OCI-LY7 (cell line): ENCODE measurements around the gene ARAP1. TPM values are rescaled to one million over a fixed set of nuclear protein-coding genes. Genes with fewer than 3 reads are reported as not detected.
A peak's percentile ranks its signal among the peaks of the same experiment; 100 is the strongest.

Experiments used
- BruUV-seq: library from RNA; stranded (reverse); fragments of 400-500 nt; replicated peaks from 2 replicates; lab custom pipeline; 2021; lab: Mats Ljungman, UMichigan
- CTCF ChIA-PET: fragments of 300-600 bp; sonication (Branson Sonifier 250); formaldehyde crosslinking; loops from one replicate; lab custom pipeline; 2022; ENCODE audit warnings: antibody characterized with exemption; ENCODE audit not compliant: unreplicated experiment; lab: Charles Lee
- POLR2A ChIA-PET: fragments of 300-600 bp; sonication (Branson Sonifier 250); formaldehyde crosslinking; loops from one replicate; lab custom pipeline; 2022; ENCODE audit warnings: antibody characterized with exemption; lab: Charles Lee
- DNase-seq: peaks from one replicate; pipeline ENCODE4 v3.0.0-alpha.2; 2015; ENCODE audit warnings: low spot score
- H2AFZ ChIP-seq: fragments of 200-600 bp; sonication (generic), shearing (Covaris generic); 2 replicates; pipeline ENCODE4 v1.6.1; 2014; ENCODE audit warnings: mild to moderate bottlenecking, antibody characterized with exemption, low read length, moderate library complexity
- H3K27ac ChIP-seq: fragments of 200-600 bp; sonication (generic); 2 replicates; pipeline ENCODE4 v1.5.1; 2014; ENCODE audit warnings: mixed run types, low read depth, mild to moderate bottlenecking, moderate library complexity, low read length, inconsistent platforms; ENCODE audit not compliant: poor library complexity, severe bottlenecking
- H3K36me3 ChIP-seq: fragments of 200-600 bp; sonication (generic); 2 replicates; pipeline ENCODE4 v1.6.1; 2014; ENCODE audit warnings: mild to moderate bottlenecking, antibody characterized with exemption, low read length, moderate library complexity, mixed read lengths; ENCODE audit not compliant: insufficient read depth
- H3K4me1 ChIP-seq: fragments of 200-600 bp; sonication (generic); 2 replicates; pipeline ENCODE4 v1.5.1; 2014; ENCODE audit warnings: mild to moderate bottlenecking, low read length; ENCODE audit not compliant: insufficient read depth, poor library complexity, severe bottlenecking
- H3K4me2 ChIP-seq: fragments of 200-600 bp; sonication (generic); 2 replicates; pipeline ENCODE4 v1.6.1; 2014; ENCODE audit warnings: mild to moderate bottlenecking, low read length
- H3K4me3 ChIP-seq: fragments of 200-600 bp; sonication (generic); 2 replicates; pipeline ENCODE4 v1.5.1; 2014; ENCODE audit warnings: mild to moderate bottlenecking, low read depth, low read length; ENCODE audit not compliant: poor library complexity, severe bottlenecking
- H3K79me2 ChIP-seq: fragments of 200-600 bp; sonication (generic); 2 replicates; pipeline ENCODE4 v1.6.1; 2016; ENCODE audit warnings: low read depth, mild to moderate bottlenecking, low read length, moderate library complexity, mixed read lengths; ENCODE audit not compliant: insufficient read depth
- H3K9me2 ChIP-seq: fragments of 200-600 bp; sonication (generic); 2 replicates; pipeline ENCODE4 v1.6.1; 2016; ENCODE audit warnings: mild to moderate bottlenecking, low read length, mixed read lengths; ENCODE audit not compliant: insufficient read depth
- H3K9me3 ChIP-seq: fragments of 200-600 bp; sonication (generic); 2 replicates; pipeline ENCODE4 v1.6.1; 2014; ENCODE audit warnings: mild to moderate bottlenecking, mixed run types, low read length, mixed read lengths
- H4K20me1 ChIP-seq: fragments of 200-600 bp; sonication (generic); 2 replicates; pipeline ENCODE4 v1.6.1; 2014; ENCODE audit warnings: mild to moderate bottlenecking, antibody characterized with exemption, low read length, moderate library complexity, mixed read lengths; ENCODE audit not compliant: insufficient read depth
- EZH2phosphoT487 ChIP-seq: fragments of 200-600 bp; sonication (generic); IDR thresholded peaks from 2 replicates; pipeline ENCODE4 v1.6.1; 2018; ENCODE audit warnings: low read depth, borderline replicate concordance, mild to moderate bottlenecking, mixed run types, antibody characterized with exemption, low read length, moderate library complexity, mixed read lengths
- intact Hi-C: fragments of 100-400 bp; cut with micrococcal nuclease; formaldehyde crosslinking; loops from one replicate; pipeline ENCODE4 v1.10.0; 2022; ENCODE audit not compliant: unreplicated experiment
- total RNA-seq, 2 experiments: library from RNA; depleted of rRNA in 1 of 2; stranded (reverse); fragments of >200 nt in 1 of 2; shearing (Covaris generic) in 1 of 2; gene quantifications; 2 replicates each; pipeline ENCODE4 v1.2.3, GENCODE V29; 2014 to 2022
- TF ChIP-seq, protein P1 (sequence below): fragments of 200-600 bp; sonication (generic); conservative IDR thresholded peaks from 2 replicates; pipeline ENCODE4 v1.5.1; 2014; ENCODE audit warnings: mild to moderate bottlenecking, antibody characterized with exemption, low read length, moderate library complexity, mixed read lengths

ARAP1 gene
- total RNA-seq, 2 experiments from 2014 or later: 65.6 to 106 TPM

DNA sequence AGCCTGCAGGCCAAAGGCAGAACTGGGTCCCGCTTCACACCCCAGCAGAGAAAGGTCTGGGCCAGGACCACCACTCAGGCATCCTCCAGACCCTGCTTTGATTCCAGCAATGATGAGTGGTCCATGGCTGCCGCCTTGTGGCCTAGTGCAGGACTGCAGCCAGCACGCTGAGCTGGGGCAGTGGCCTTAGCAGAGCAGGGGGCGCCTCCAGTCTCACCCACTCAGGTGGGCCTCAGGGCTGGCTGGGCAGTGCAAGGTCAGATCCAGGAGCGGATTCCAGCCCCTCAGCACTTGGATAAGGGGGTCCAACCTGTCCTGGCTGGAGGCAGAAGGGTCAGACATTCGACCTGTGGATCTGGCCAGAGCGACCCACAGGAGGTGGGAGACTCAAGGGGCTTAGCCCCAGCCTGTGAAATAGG is 68.4 kb downstream of the ARAP1 start:
- H3K9me3 ChIP-seq: no peaks in the 10 kb centered on the region
- ChIA-PET CTCF (interaction anchor here (0.5 to 1.5 kb wide), 2 partner anchors 97 to 109 kb away, joined by 3 to 5 read pairs; no protein-coding TSS in a partner anchor), POLR2A (interaction anchor here (0.6 kb wide), 1 partner anchor 1314 kb away, joined by 3 read pairs; no protein-coding TSS in a partner anchor)
- no TSS peak for BruUV-seq
- DNase-seq: peak; percentile 68
- no peak overlapping the region for H3K4me2 ChIP-seq
- H3K36me3 ChIP-seq: peaks cover 7% of the 10 kb centered on the region; the same call in 1 of the 2 replicates
- H3K4me3 ChIP-seq: no peak overlapping the region
- no peaks in the 10 kb centered on the region for H3K9me2 ChIP-seq
- intact Hi-C loops: loop anchor here (2.0 to 5.0 kb wide), 2 partner anchors 99 to 201 kb away; no protein-coding TSS in a partner anchor
- no peaks in the 10 kb centered on the region for H3K4me1 ChIP-seq
- no peak overlapping the region for H2AFZ ChIP-seq
- H3K79me2 ChIP-seq: no peaks in the 10 kb centered on the region
- H4K20me1 ChIP-seq: no peaks in the 10 kb centered on the region
- H3K27ac ChIP-seq: no peak overlapping the region
- TF ChIP-seq, protein P1, sequence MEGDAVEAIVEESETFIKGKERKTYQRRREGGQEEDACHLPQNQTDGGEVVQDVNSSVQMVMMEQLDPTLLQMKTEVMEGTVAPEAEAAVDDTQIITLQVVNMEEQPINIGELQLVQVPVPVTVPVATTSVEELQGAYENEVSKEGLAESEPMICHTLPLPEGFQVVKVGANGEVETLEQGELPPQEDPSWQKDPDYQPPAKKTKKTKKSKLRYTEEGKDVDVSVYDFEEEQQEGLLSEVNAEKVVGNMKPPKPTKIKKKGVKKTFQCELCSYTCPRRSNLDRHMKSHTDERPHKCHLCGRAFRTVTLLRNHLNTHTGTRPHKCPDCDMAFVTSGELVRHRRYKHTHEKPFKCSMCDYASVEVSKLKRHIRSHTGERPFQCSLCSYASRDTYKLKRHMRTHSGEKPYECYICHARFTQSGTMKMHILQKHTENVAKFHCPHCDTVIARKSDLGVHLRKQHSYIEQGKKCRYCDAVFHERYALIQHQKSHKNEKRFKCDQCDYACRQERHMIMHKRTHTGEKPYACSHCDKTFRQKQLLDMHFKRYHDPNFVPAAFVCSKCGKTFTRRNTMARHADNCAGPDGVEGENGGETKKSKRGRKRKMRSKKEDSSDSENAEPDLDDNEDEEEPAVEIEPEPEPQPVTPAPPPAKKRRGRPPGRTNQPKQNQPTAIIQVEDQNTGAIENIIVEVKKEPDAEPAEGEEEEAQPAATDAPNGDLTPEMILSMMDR: peak; percentile 88
- no peak for TF ChIP-seq EZH2phosphoT487

DNA sequence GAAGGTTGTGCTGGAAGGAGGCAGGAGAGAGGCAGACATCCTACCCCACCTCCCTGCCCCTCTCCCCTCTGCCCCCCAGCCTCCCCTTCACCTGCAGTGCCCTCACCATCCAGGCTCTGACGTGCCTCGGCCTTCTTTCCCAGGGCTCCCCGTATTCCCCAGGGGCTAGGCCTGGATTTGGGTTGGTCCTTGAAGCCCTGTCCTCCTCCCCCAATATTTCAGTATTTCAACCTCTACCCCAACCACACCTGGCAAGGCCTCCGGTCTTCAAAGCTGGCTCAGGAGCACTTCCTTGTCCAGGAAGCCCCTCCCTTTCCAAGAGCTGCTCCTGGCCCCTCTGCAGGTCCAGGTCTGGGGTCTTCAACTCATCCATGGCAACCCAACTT is 69.4 kb downstream of the ARAP1 start:
- BruUV-seq: no TSS peak
- peaks cover 7% of the 10 kb centered on the region; the same call in 1 of the 2 replicates for H3K36me3 ChIP-seq
- ChIA-PET CTCF (no interaction called here), POLR2A (no interaction called here)
- H3K79me2 ChIP-seq: no peaks in the 10 kb centered on the region
- intact Hi-C loops: loop anchor here (2.0 to 5.0 kb wide), 2 partner anchors 98 to 201 kb away; no protein-coding TSS in a partner anchor
- no peaks in the 10 kb centered on the region for H3K4me1 ChIP-seq
- DNase-seq: no peak
- TF ChIP-seq, protein P1: no peak
- TF ChIP-seq EZH2phosphoT487: no peak
- H4K20me1 ChIP-seq: no peaks in the 10 kb centered on the region
- no peak overlapping the region for H2AFZ ChIP-seq
- no peaks in the 10 kb centered on the region for H3K9me3 ChIP-seq
- no peaks in the 10 kb centered on the region for H3K9me2 ChIP-seq
- H3K27ac ChIP-seq: no peak overlapping the region
- H3K4me3 ChIP-seq: no peak overlapping the region
- no peak overlapping the region for H3K4me2 ChIP-seq

DNA sequence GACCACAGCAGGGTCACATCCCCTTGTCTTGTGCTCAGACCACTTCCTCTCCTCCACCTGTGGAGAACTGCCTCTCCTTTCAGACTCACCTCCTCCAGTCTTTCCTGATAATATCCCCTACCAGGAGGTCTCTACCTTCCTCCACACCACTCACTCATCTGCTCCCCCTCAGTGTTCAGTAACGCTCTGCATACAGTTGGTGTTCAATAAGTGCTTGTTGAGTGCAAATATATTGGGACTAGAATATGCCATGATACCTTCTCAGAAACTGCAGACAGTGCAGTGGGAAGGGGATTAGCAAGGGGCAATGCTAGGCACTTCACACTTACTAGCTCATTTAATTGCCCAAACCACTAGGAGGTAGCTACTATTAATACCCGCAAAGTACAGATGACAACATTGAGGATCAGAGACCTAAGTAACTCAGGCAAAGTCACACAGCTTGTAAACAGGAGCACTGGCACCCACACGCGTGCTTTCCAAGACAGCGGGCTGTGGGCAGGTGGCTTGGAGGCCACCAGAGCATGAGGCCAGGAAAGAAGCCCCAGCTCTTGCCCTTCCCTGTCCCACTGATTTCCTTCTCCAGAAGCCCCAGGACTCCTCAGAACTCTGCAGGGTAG is 69.9 kb downstream of the ARAP1 start:
- Histone ChIP-seq H3K36me3 (peaks cover 7% of the 10 kb centered on the region; the same call in 1 of the 2 replicates), H3K4me3 (no peak overlapping the region), H3K79me2 (no peaks in the 10 kb centered on the region), H3K27ac (no peak overlapping the region), H3K9me3 (no peaks in the 10 kb centered on the region), H3K4me2 (no peak overlapping the region), H2AFZ (no peak overlapping the region), H3K4me1 (no peaks in the 10 kb centered on the region), H3K9me2 (no peaks in the 10 kb centered on the region), H4K20me1 (no peaks in the 10 kb centered on the region)
- TF ChIP-seq EZH2phosphoT487: no peak
- TF ChIP-seq, protein P1: no peak
- ChIA-PET CTCF (no interaction called here), POLR2A (no interaction called here)
- no peak for DNase-seq
- intact Hi-C loops: loop anchor here (2.0 to 5.0 kb wide), 2 partner anchors 98 to 200 kb away; no protein-coding TSS in a partner anchor
- no TSS peak for BruUV-seq
